K562 (cell line): ENCODE results near the gene CACNA1S. TPM values are rescaled to one million over a fixed set of nuclear protein-coding genes. Genes with fewer than 3 reads are reported as not detected.
A peak's percentile ranks its signal among the peaks of the same experiment; 100 is the strongest.

Experiments used
- ATAC-seq: fragments of 200-7000 bp; cut with Tn5 transposase; 3 replicates; pipeline ENCODE4 v1.9.1; 2020; ENCODE audit warnings: moderate library complexity
- BruUV-seq: library from RNA; stranded (reverse); fragments of 400-500 nt; replicated peaks from 2 replicates; lab custom pipeline; 2021; lab: Mats Ljungman, UMichigan
- CTCF ChIA-PET: fragments of 300-600 bp; formaldehyde crosslinking; extraction: SDS; loops from one replicate; lab custom pipeline; 2021; ENCODE audit warnings: low intra/inter-chr PET ratio; lab: Yijun Ruan, JAX
- POLR2A ChIA-PET: fragments of 300-600, 350-650 bp; sonication (Branson Sonifier 250); formaldehyde crosslinking; extraction: SDS; loops from one replicate; lab custom pipeline; 2021; ENCODE audit warnings: antibody characterized with exemption, inconsistent platforms; lab: Yijun Ruan, JAX
- DNase-seq, 4 experiments: peaks; one replicate each; pipeline versions ENCODE4 v3.0.0 to v3.0.0-alpha.2; 2011 to 2018; ENCODE audit warnings: low spot score in 3 of 4, mixed read lengths in 3 of 4; ENCODE audit errors: extremely low read depth in 1 of 4
- FAIRE-seq: peaks from 2 replicates; lab custom pipeline; 2011; peaks lifted over from hg19 to GRCh38; lab: Jason Lieb, UNC
- H2AFZ ChIP-seq: 2 replicates; pipeline ENCODE4 v1.6.0; 2011; ENCODE audit warnings: low read depth, low read length, control low read depth, inconsistent platforms
- H3K27ac ChIP-seq: fragments of 200-600 bp; 3 replicates; pipeline ENCODE4 v1.8.0; 2011; ENCODE audit warnings: low read depth, mild to moderate bottlenecking, control low read depth, inconsistent platforms, low read length, moderate library complexity, mixed read lengths; ENCODE audit errors: extremely low read depth
- H3K27me3 ChIP-seq, 2 experiments: fragments of 300-600 bp in 1 of 2; 2 replicates in 1 of 2; 3 replicates in 1 of 2; pipeline versions ENCODE4 v1.6.0 to v1.8.0; 2011; ENCODE audit warnings: inconsistent platforms in 2 of 2, low read length in 2 of 2, mild to moderate bottlenecking in 1 of 2, mixed read lengths in 1 of 2, moderate library complexity in 1 of 2; ENCODE audit not compliant: control insufficient read depth in 2 of 2, insufficient read depth in 2 of 2
- H3K36me3 ChIP-seq: fragments of 300-600 bp; 3 replicates; pipeline ENCODE4 v1.8.0; 2011; ENCODE audit warnings: mild to moderate bottlenecking, low read length, inconsistent platforms; ENCODE audit not compliant: control insufficient read depth, insufficient read depth
- H3K4me1 ChIP-seq, 2 experiments: fragments of 200-600 bp in 1 of 2; replicated peaks in 1 of 2; 2 replicates in 1 of 2; 3 replicates in 1 of 2; pipeline versions ENCODE4 v1.5.1 to v1.8.0; 2011; ENCODE audit warnings: inconsistent platforms in 2 of 2, low read length in 2 of 2, mild to moderate bottlenecking in 1 of 2, mixed read lengths in 1 of 2, moderate library complexity in 1 of 2; ENCODE audit not compliant: control insufficient read depth in 2 of 2, insufficient read depth in 2 of 2
- H3K4me2 ChIP-seq: 2 replicates; pipeline ENCODE4 v1.6.1; 2011; ENCODE audit warnings: low read length, control low read depth, inconsistent platforms, mixed read lengths; ENCODE audit not compliant: insufficient read depth
- H3K4me3 ChIP-seq: fragments of 200-600 bp; sonication (generic), shearing (Covaris generic); 2 replicates; pipeline ENCODE4 v1.5.1; 2016; ENCODE audit warnings: control low read depth, inconsistent platforms
- H3K79me2 ChIP-seq: fragments of 200-600 bp; 3 replicates; pipeline ENCODE4 v1.8.0; 2011; ENCODE audit warnings: low read length, inconsistent platforms; ENCODE audit not compliant: control insufficient read depth, insufficient read depth
- H3K9ac ChIP-seq, 2 experiments: 2 replicates each; pipeline versions ENCODE4 v1.6.0 to v1.6.1; 2011; ENCODE audit warnings: low read depth in 2 of 2, low read length in 2 of 2, control low read depth in 1 of 2, inconsistent platforms in 1 of 2, mild to moderate bottlenecking in 1 of 2, mixed read lengths in 1 of 2; ENCODE audit not compliant: insufficient read depth in 1 of 2
- H3K9me1 ChIP-seq: one replicate; pipeline ENCODE4 v1.6.0; 2011; ENCODE audit warnings: inconsistent platforms, mild to moderate bottlenecking, low read length, moderate library complexity; ENCODE audit not compliant: control insufficient read depth, insufficient read depth
- H3K9me3 ChIP-seq: replicated peaks from 2 replicates; pipeline ENCODE4 v1.5.1; 2011; ENCODE audit warnings: low read depth, low read length, inconsistent platforms; ENCODE audit not compliant: control insufficient read depth, insufficient read depth
- H4K20me1 ChIP-seq: replicated peaks from 2 replicates; pipeline ENCODE4 v1.6.1; 2011; ENCODE audit warnings: low read length, inconsistent platforms, mixed read lengths; ENCODE audit not compliant: control insufficient read depth, insufficient read depth
- C11orf30 ChIP-seq: fragments of 450-650 bp; IDR thresholded peaks from 2 replicates; pipeline ENCODE4 v1.6.1; 2016; ENCODE audit warnings: low read depth, mild to moderate bottlenecking
- CCNT2 ChIP-seq: IDR thresholded peaks from 2 replicates; pipeline ENCODE4 v1.6.1; 2011; ENCODE audit warnings: borderline replicate concordance, low read depth, mild to moderate bottlenecking, moderate library complexity, mixed read lengths, low read length; ENCODE audit not compliant: insufficient read length; ENCODE audit errors: extremely low read depth
- CLOCK ChIP-seq: fragments of 250-450 bp; sonication (Bioruptor Pico); IDR thresholded peaks from 2 replicates; pipeline ENCODE4 v1.4.0; 2020; ENCODE audit warnings: mild to moderate bottlenecking, moderate library complexity, borderline replicate concordance
- JUNB ChIP-seq: fragments of 450-650 bp; formaldehyde crosslinking; conservative IDR thresholded peaks from 2 replicates; pipeline ENCODE4 v1.4.0; 2020; ENCODE audit warnings: mild to moderate bottlenecking
- MAX ChIP-seq: sonication (generic); formaldehyde crosslinking; IDR thresholded peaks from 2 replicates; pipeline ENCODE4 v1.9.0; 2022; ENCODE audit warnings: mild to moderate bottlenecking, missing genetic modification reagents
- MAZ ChIP-seq, 2 experiments: fragments of 450-650 bp in 1 of 2; sonication (generic) in 1 of 2; formaldehyde crosslinking; IDR thresholded peaks in 1 of 2; conservative IDR thresholded peaks in 1 of 2; 2 replicates each; pipeline versions ENCODE4 v1.4.0 to v1.5.0; 2020; ENCODE audit warnings: mild to moderate bottlenecking in 1 of 2, missing genetic modification reagents in 1 of 2
- MCM7 ChIP-seq, 2 experiments: fragments of 450-650 bp; IDR thresholded peaks; 2 replicates each; pipeline ENCODE4 v1.6.1; 2016 to 2018
- MEF2A ChIP-seq: IDR thresholded peaks from 2 replicates; pipeline ENCODE4 v1.6.1; 2011; ENCODE audit warnings: low read depth, mild to moderate bottlenecking, low read length, moderate library complexity; ENCODE audit not compliant: control insufficient read depth
- MYC ChIP-seq, 2 experiments: fragments of 250-450 bp in 1 of 2; sonication (Bioruptor Pico) in 1 of 2; IDR thresholded peaks; 2 replicates each; pipeline versions ENCODE4 v1.5.1 to v1.6.1; 2012 to 2021; ENCODE audit warnings: low read depth in 2 of 2, borderline replicate concordance in 1 of 2, improper control_type of control experiment in 1 of 2, low read length in 1 of 2, mild to moderate bottlenecking in 1 of 2, moderate library complexity in 1 of 2
- RFX1 ChIP-seq: fragments of 450-650 bp; IDR thresholded peaks from 2 replicates; pipeline ENCODE4 v1.6.1; 2016; ENCODE audit warnings: mild to moderate bottlenecking, moderate library complexity
- SIX5 ChIP-seq, 2 experiments: IDR thresholded peaks; 2 replicates each; pipeline ENCODE4 v1.6.1; 2011; ENCODE audit warnings: low read length in 2 of 2, borderline replicate concordance in 1 of 2, low read depth in 1 of 2, mild to moderate bottlenecking in 1 of 2, moderate library complexity in 1 of 2; ENCODE audit not compliant: insufficient read depth in 1 of 2
- SMAD4 ChIP-seq: fragments of 250-450 bp; sonication (Bioruptor Pico); conservative IDR thresholded peaks from 2 replicates; pipeline ENCODE4 v1.8.0; 2021; ENCODE audit warnings: inconsistent platforms, mild to moderate bottlenecking, moderate library complexity
- SRSF7 ChIP-seq: fragments of 200-400 bp; formaldehyde crosslinking; optimal IDR thresholded peaks from 2 replicates; pipeline ENCODE3; 2017; ENCODE audit warnings: mild to moderate bottlenecking, low read depth, low read length
- ZNF184 ChIP-seq: sonication (generic); formaldehyde crosslinking; IDR thresholded peaks from 2 replicates; pipeline ENCODE4 v1.5.0; 2020; ENCODE audit warnings: missing genetic modification reagents
- ZNF449 ChIP-seq: fragments of 250-450 bp; sonication (Bioruptor Pico); IDR thresholded peaks from 2 replicates; pipeline ENCODE4 v1.8.0; 2022; ENCODE audit warnings: moderate library complexity, mild to moderate bottlenecking, inconsistent platforms
- ZNF764 ChIP-seq: fragments of 250-450 bp; sonication (Bioruptor Pico); IDR thresholded peaks from 2 replicates; pipeline ENCODE4 v1.4.0; 2020; ENCODE audit warnings: low read depth, mild to moderate bottlenecking, moderate library complexity
- WGBS: fragments of 100-300 bp; shearing (Covaris generic); methylation state at CpG from one replicate; pipeline ENCODE4 v1.1.6; 2016; ENCODE audit warnings: low coverage, mixed read lengths; ENCODE audit not compliant: insufficient coverage; ENCODE audit errors: missing lambda C conversion rate; 5-methylcytosine and 5-hydroxymethylcytosine counted together
- in situ Hi-C: fragments of 300-500 bp; cut with MboI; formaldehyde crosslinking; loops from 4 replicates; pipeline ENCODE4 v1.15.0; 2018; ENCODE audit warnings: inconsistent platforms, mixed read lengths
- intact Hi-C: fragments of 100-400 bp; cut with micrococcal nuclease; formaldehyde crosslinking; loops from 2 replicates; pipeline ENCODE4 v1.14.2; 2022
- polyA plus RNA-seq, 8 experiments: library from polyadenylated mRNA; depleted of rRNA in 4 of 8; stranded (reverse) in 5 of 8; unstranded in 3 of 8; fragments of >200 nt; fragmentation: Nextera tagmentation in 2 of 8; fragmentation: Illumina TruSeq in 1 of 8; extraction: Ambion mirVana in 2 of 8; extraction: Trizol in 1 of 8; gene quantifications; 2 replicates each; pipeline versions ENCODE4 v1.2.1 to v1.2.3, GENCODE V29; 2011 to 2014; ENCODE audit warnings: inconsistent platforms in 1 of 8, missing spikeins in 1 of 8
- total RNA-seq, 7 experiments: library from RNA; depleted of rRNA in 6 of 7; stranded (reverse); fragments of >200 nt in 6 of 7; fragmentation: Illumina TruSeq in 2 of 7; extraction: Trizol in 2 of 7; gene quantifications; 2 replicates each; pipeline versions ENCODE4 v1.2.1 to v1.2.3, GENCODE V29; 2011 to 2021; ENCODE audit warnings: low replicate concordance in 1 of 7

Gene CACNA1S
- total and polyA plus RNA-seq, 9 of the 15 experiments (the other 6 are each of a cell fraction or from before 2014, with no cell fraction given): not detected

- BruUV-seq: no TSS peak
- Histone ChIP-seq H3K27me3 (no peaks in the 10 kb centered on the region), H3K27ac (no peak overlapping the region), H3K36me3 (peaks cover 75% of the 10 kb centered on the region; the same call in 2 of the 3 replicates), H3K9me1 (no peaks in the 10 kb centered on the region), H3K4me3 (no peak overlapping the region), H3K4me2 (no peak overlapping the region), H3K9ac (peak overlapping the region in 1 of 2 experiments; percentile 19; a peak in 1 of 4 replicates), H3K4me1 (no peaks in the 10 kb centered on the region), H4K20me1 (peaks cover 18% of the 10 kb centered on the region), H2AFZ (no peak overlapping the region), H3K79me2 (no peaks in the 10 kb centered on the region), H3K9me3 (no peaks in the 10 kb centered on the region)
- CTCF ChIA-PET: no interaction called here
- intact Hi-C loops (no loop called here), in situ Hi-C loops (no loop called here)
- no peak for ATAC-seq
- POLR2A ChIA-PET: interaction anchor here (0.6 to 2.3 kb wide), 7 partner anchors 10 to 113 kb away, joined by 3 to 8 read pairs (median 4); partner anchors contain the start of gene TMEM9
- no peak for DNase-seq
- 73% methylated on average over 6 of the region's 6 CpGs for WGBS
- FAIRE-seq: no peak
- TF ChIP-seq MYC (IDR thresholded peaks at IDR 0.05; ENCODE audit: low read depth, low read length) (no peak), MYC (CRISPR knock-in tag; IDR thresholded peaks at IDR 0.05; ENCODE audit: borderline replicate concordance, low read depth) (no peak), SRSF7 (no peak), JUNB (CRISPR knock-in tag) (no peak), SMAD4 (CRISPR knock-in tag) (no peak), MCM7 (IDR thresholded peaks at IDR 0.05) (no peak), CLOCK (CRISPR knock-in tag) (no peak), CCNT2 (no peak), MAX (CRISPR knock-in tag) (no peak), MAZ (CRISPR knock-in tag; conservative IDR thresholded peaks at IDR 0.05 in 1 of 2, IDR thresholded peaks at IDR 0.05 in 1 of 2) (no peak), C11orf30 (no peak), ZNF764 (CRISPR knock-in tag) (no peak), ZNF184 (CRISPR knock-in tag) (no peak), RFX1 (no peak), MEF2A (no peak), SIX5 (IDR thresholded peaks at IDR 0.05; ENCODE audit: borderline replicate concordance in 1 of 2, insufficient read depth in 1 of 2, low read depth in 1 of 2, low read length in 2 of 2) (no peak), ZNF449 (no peak)
These were observed 25.5 kb upstream of the CACNA1S start for GRCh38 chr1:201137579-201138310.
